Measurements from ENCODE around the gene NLRP3. TPM values are rescaled to one million over a fixed set of nuclear protein-coding genes. Genes with fewer than 3 reads are reported as not detected.

The NLRP3 gene
- total and polyA plus RNA-seq, 9 of the 15 experiments (the other 6 are each of a cell fraction or from before 2014, with no cell fraction given), result not detected

DNA sequence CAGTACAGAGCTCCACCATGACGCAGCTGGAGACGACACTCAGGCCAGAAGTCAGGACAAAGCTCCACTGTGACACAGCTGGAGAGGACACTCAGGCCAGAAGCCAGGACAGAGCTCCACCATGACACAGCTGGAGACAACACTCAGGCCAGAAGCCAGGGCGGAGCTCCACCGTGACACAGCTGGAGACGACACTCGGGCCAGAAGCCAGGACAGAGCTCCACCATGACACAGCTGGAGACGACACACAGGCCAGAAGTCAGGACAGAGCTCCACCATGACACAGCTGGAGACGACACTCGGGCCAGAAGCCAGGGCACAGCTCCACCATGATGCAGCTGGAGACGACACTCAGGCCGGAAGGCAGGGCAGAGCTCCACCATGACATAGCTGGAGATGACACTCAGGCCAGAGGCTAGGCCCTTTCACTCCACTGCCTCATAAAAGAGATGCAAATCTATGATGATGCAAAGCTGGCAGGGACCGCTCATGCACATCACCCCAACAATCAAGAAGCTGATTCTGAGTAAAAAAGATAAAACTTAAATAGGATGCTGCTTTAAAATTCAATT is 55.6 kb downstream of the NLRP3 start (continued):
- TF ChIP-seq FOXA3 (CRISPR knock-in tag; conservative IDR thresholded peaks at IDR 0.05 in 1 of 2, IDR thresholded peaks at IDR 0.05 in 1 of 2) (no peak), FOXM1 (IDR thresholded peaks at IDR 0.05; ENCODE audit: low read depth) (no peak), FOXM1 (CRISPR knock-in tag; IDR thresholded peaks at IDR 0.05; ENCODE audit: low read depth) (no peak), TCF3 (CRISPR knock-in tag; IDR thresholded peaks at IDR 0.05) (no peak), ZNF253 (CRISPR knock-in tag; conservative IDR thresholded peaks at IDR 0.05) (no peak), ELF4 (CRISPR knock-in tag; IDR thresholded peaks at IDR 0.05) (no peak), ZC3H11A (IDR thresholded peaks at IDR 0.05; ENCODE audit: low read depth, low read length) (no peak), ZBTB11 (CRISPR knock-in tag; IDR thresholded peaks at IDR 0.05) (peak in 1 of 3 experiments; percentile 26; a peak in 1 of 6 replicates), RBM39 (optimal IDR thresholded peaks at IDR 0.05; ENCODE audit: low read depth, low read length) (no peak), ZNF695 (CRISPR knock-in tag; IDR thresholded peaks at IDR 0.05) (no peak), KAT8 (IDR thresholded peaks at IDR 0.05; ENCODE audit: low read depth) (no peak), ELF1 (tag; IDR thresholded peaks at IDR 0.05) (no peak; the same call in 1 of the 2 replicates), CLOCK (CRISPR knock-in tag; IDR thresholded peaks at IDR 0.05; ENCODE audit: borderline replicate concordance) (no peak), NR4A1 (CRISPR knock-in tag; IDR thresholded peaks at IDR 0.05) (no peak), NR4A1 (tag; IDR thresholded peaks at IDR 0.05) (no peak), ZNF830 (CRISPR knock-in tag; IDR thresholded peaks at IDR 0.05) (no peak), ZNF239 (CRISPR knock-in tag; IDR thresholded peaks at IDR 0.05) (no peak), NBN (IDR thresholded peaks at IDR 0.05; ENCODE audit: low read depth) (no peak), JUND (IDR thresholded peaks at IDR 0.05; ENCODE audit: borderline replicate concordance, low read depth, low read length) (0 out of 2 replicates have a peak, but pooled peaks have one; percentile 6), JUND (tag; IDR thresholded peaks at IDR 0.05; ENCODE audit: borderline replicate concordance, low read depth, low read length) (peak; percentile 74; the same call in 2 of the 3 replicates), ZNF124 (CRISPR knock-in tag; IDR thresholded peaks at IDR 0.05) (no peak)
- TF ChIP-seq, protein P1, sequence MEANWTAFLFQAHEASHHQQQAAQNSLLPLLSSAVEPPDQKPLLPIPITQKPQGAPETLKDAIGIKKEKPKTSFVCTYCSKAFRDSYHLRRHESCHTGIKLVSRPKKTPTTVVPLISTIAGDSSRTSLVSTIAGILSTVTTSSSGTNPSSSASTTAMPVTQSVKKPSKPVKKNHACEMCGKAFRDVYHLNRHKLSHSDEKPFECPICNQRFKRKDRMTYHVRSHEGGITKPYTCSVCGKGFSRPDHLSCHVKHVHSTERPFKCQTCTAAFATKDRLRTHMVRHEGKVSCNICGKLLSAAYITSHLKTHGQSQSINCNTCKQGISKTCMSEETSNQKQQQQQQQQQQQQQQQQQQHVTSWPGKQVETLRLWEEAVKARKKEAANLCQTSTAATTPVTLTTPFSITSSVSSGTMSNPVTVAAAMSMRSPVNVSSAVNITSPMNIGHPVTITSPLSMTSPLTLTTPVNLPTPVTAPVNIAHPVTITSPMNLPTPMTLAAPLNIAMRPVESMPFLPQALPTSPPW (CRISPR knock-in tag; IDR thresholded peaks at IDR 0.05), result no peak

Measured in K562 (cell line).